ENCODE measurements around the gene LTA4H. TPM values are rescaled to one million over a fixed set of nuclear protein-coding genes. Genes with fewer than 3 reads are reported as not detected.

LTA4H gene
- total RNA-seq, 3 donors from 2014 or later: 66.5 to 94.5 (median 67.4) TPM

DNA sequence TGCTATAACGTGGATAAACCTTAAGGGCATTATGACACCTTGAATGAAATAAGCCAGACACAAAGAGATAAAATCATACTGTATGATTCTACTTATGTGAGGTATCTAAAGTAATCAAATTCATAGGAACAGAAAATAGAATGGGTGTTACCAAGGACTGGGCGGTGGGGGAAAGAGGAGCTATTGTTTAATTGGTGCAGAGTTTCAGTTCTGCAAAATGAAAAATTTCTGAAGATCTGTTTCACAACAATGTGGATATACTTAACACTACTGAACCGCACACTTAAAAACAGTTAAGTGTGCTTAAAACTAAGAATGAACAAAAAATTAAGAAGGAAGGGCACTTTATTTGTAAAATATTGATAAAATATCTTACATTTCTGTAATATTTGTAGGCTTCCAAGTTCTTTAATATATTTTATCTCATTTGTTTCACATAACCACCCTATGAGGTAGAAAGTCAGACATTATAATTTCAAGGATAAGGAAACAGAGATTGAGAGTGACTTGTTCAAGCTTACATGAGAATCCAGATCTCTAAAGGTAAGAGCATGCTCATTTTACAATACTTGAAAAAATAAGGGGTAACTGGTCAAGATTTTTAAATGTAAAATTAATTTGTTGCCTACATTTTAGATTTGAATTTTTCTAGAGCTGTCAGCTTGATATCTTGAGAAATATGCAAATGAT lies 14.9 kb downstream of the LTA4H start:
- intact Hi-C loops (cut with DNase I; ENCODE audit: low total_unique reads): no loop called here
- TF ChIP-seq, protein P1, sequence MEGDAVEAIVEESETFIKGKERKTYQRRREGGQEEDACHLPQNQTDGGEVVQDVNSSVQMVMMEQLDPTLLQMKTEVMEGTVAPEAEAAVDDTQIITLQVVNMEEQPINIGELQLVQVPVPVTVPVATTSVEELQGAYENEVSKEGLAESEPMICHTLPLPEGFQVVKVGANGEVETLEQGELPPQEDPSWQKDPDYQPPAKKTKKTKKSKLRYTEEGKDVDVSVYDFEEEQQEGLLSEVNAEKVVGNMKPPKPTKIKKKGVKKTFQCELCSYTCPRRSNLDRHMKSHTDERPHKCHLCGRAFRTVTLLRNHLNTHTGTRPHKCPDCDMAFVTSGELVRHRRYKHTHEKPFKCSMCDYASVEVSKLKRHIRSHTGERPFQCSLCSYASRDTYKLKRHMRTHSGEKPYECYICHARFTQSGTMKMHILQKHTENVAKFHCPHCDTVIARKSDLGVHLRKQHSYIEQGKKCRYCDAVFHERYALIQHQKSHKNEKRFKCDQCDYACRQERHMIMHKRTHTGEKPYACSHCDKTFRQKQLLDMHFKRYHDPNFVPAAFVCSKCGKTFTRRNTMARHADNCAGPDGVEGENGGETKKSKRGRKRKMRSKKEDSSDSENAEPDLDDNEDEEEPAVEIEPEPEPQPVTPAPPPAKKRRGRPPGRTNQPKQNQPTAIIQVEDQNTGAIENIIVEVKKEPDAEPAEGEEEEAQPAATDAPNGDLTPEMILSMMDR (IDR thresholded peaks at IDR 0.05): no peak
- TF ChIP-seq POLR2AphosphoS5 (IDR thresholded peaks at IDR 0.05) (no peak), POLR2A (IDR thresholded peaks at IDR 0.05) (no peak)
- Histone ChIP-seq H3K9me3 (no peaks in the 10 kb centered on the region), H3K27ac (no peak overlapping the region), H3K4me3 (no peak overlapping the region), H3K4me1 (no peaks in the 10 kb centered on the region), H3K27me3 (no peaks in the 10 kb centered on the region), H3K36me3 (peaks cover 5% of the 10 kb centered on the region)
- DNase-seq (ENCODE audit: low spot score in 2 of 2): no peak

- TF ChIP-seq POLR2AphosphoS5 (IDR thresholded peaks at IDR 0.05): no peak
- no peak for TF ChIP-seq POLR2A (IDR thresholded peaks at IDR 0.05)
- TF ChIP-seq, protein P1 (IDR thresholded peaks at IDR 0.05): no peak
- DNase-seq (ENCODE audit: low spot score in 2 of 2): no peak
- Histone ChIP-seq H3K27ac (no peak overlapping the region), H3K27me3 (no peaks in the 10 kb centered on the region), H3K4me3 (no peak overlapping the region), H3K4me1 (no peaks in the 10 kb centered on the region), H3K36me3 (no peaks in the 10 kb centered on the region), H3K9me3 (no peaks in the 10 kb centered on the region)
- intact Hi-C loops (cut with DNase I; ENCODE audit: low total_unique reads): no loop called here
These were observed 19.7 kb downstream of the LTA4H start for GRCh38 chr12:96015672-96016071.

- intact Hi-C loops (cut with DNase I; ENCODE audit: low total_unique reads): no loop called here
- H3K27me3 ChIP-seq: no peaks in the 10 kb centered on the region
- no peaks in the 10 kb centered on the region for H3K4me1 ChIP-seq
- H3K4me3 ChIP-seq: no peak overlapping the region
- no peak overlapping the region for H3K27ac ChIP-seq
- DNase-seq (ENCODE audit: low spot score in 2 of 2): no peak
- TF ChIP-seq POLR2AphosphoS5 (IDR thresholded peaks at IDR 0.05) (no peak), POLR2A (IDR thresholded peaks at IDR 0.05) (no peak)
- TF ChIP-seq, protein P1 (IDR thresholded peaks at IDR 0.05): no peak
- H3K9me3 ChIP-seq: no peaks in the 10 kb centered on the region
- no peaks in the 10 kb centered on the region for H3K36me3 ChIP-seq
These were observed 20.3 kb downstream of the LTA4H start for GRCh38 chr12:96014943-96015599.

GRCh38 chr12:96007729-96008128 lies 27.7 kb downstream of the LTA4H start:
- Histone ChIP-seq H3K36me3 (peaks cover 15% of the 10 kb centered on the region), H3K27ac (no peak overlapping the region), H3K4me3 (no peak overlapping the region), H3K9me3 (no peaks in the 10 kb centered on the region), H3K4me1 (no peaks in the 10 kb centered on the region), H3K27me3 (no peaks in the 10 kb centered on the region)
- no peak for DNase-seq (ENCODE audit: low spot score in 2 of 2)
- intact Hi-C loops (cut with DNase I; ENCODE audit: low total_unique reads): no loop called here
- TF ChIP-seq POLR2AphosphoS5 (IDR thresholded peaks at IDR 0.05) (no peak), POLR2A (IDR thresholded peaks at IDR 0.05) (no peak)
- TF ChIP-seq, protein P1 (IDR thresholded peaks at IDR 0.05): no peak

- no peak for DNase-seq (ENCODE audit: low spot score in 2 of 2)
- Histone ChIP-seq H3K9me3 (no peaks in the 10 kb centered on the region), H3K27ac (no peak overlapping the region), H3K4me1 (no peaks in the 10 kb centered on the region), H3K36me3 (peaks cover 22% of the 10 kb centered on the region), H3K27me3 (no peaks in the 10 kb centered on the region), H3K4me3 (no peak overlapping the region)
- intact Hi-C loops (cut with DNase I; ENCODE audit: low total_unique reads): no loop called here
- no peak for TF ChIP-seq POLR2AphosphoS5 (IDR thresholded peaks at IDR 0.05)
- TF ChIP-seq, protein P1 (IDR thresholded peaks at IDR 0.05): no peak
- no peak for TF ChIP-seq POLR2A (IDR thresholded peaks at IDR 0.05)
These were observed 28.7 kb downstream of the LTA4H start for GRCh38 chr12:96006727-96007126.
